K562 (cell line): ENCODE data around the gene DDX5. TPM values are rescaled to one million over a fixed set of nuclear protein-coding genes. Genes with fewer than 3 reads are reported as not detected.

Experiments used
- RBFOX2 ChIP-seq: fragments of 200-400 bp; formaldehyde crosslinking; IDR thresholded peaks from 2 replicates; pipeline ENCODE4 v1.6.1; 2017; ENCODE audit warnings: low read depth, mild to moderate bottlenecking, low read length, moderate library complexity
- ZFX ChIP-seq: sonication (generic); formaldehyde crosslinking; IDR thresholded peaks from 2 replicates; pipeline ENCODE4 v1.8.0; 2022; ENCODE audit warnings: mild to moderate bottlenecking, missing genetic modification reagents, moderate library complexity
- polyA plus RNA-seq, 8 experiments: library from polyadenylated mRNA; depleted of rRNA in 4 of 8; stranded (reverse) in 5 of 8; unstranded in 3 of 8; fragments of >200 nt; fragmentation: Nextera tagmentation in 2 of 8; fragmentation: Illumina TruSeq in 1 of 8; extraction: Ambion mirVana in 2 of 8; extraction: Trizol in 1 of 8; gene quantifications; 2 replicates each; pipeline versions ENCODE4 v1.2.1 to v1.2.3, GENCODE V29; 2011 to 2014; ENCODE audit warnings: inconsistent platforms in 1 of 8, missing spikeins in 1 of 8
- total RNA-seq, 7 experiments: library from RNA; depleted of rRNA in 6 of 7; stranded (reverse); fragments of >200 nt in 6 of 7; fragmentation: Illumina TruSeq in 2 of 7; extraction: Trizol in 2 of 7; gene quantifications; 2 replicates each; pipeline versions ENCODE4 v1.2.1 to v1.2.3, GENCODE V29; 2011 to 2021; ENCODE audit warnings: low replicate concordance in 1 of 7
- TF ChIP-seq, protein P1 (sequence below), 2 experiments: IDR thresholded peaks in 1 of 2; conservative IDR thresholded peaks in 1 of 2; 2 replicates each; pipeline ENCODE4 v1.6.1; 2016; ENCODE audit warnings: low read depth in 2 of 2, mild to moderate bottlenecking in 1 of 2, missing compliant biosample characterization in 1 of 2, missing genetic modification characterization in 1 of 2, moderate library complexity in 1 of 2
- TF ChIP-seq, protein P2 (sequence below), 2 experiments: fragments of 450-650 bp; IDR thresholded peaks; 2 replicates each; pipeline ENCODE4 v1.6.1; 2016; ENCODE audit warnings: mild to moderate bottlenecking in 2 of 2, borderline replicate concordance in 1 of 2, low read depth in 1 of 2, moderate library complexity in 1 of 2
- TF ChIP-seq, protein P3 (sequence below): IDR thresholded peaks from 2 replicates; pipeline ENCODE4 v1.6.1; 2016; ENCODE audit warnings: missing genetic modification characterization, missing compliant biosample characterization

The DDX5 gene
- total and polyA plus RNA-seq, 9 of the 15 experiments (the other 6 are each of a cell fraction or from before 2014, with no cell fraction given) = 306 to 1,639 (median 604) TPM

GRCh38 chr17:64449545-64449944 lies 56.5 kb downstream of the DDX5 start (continued):
- TF ChIP-seq, protein P1, sequence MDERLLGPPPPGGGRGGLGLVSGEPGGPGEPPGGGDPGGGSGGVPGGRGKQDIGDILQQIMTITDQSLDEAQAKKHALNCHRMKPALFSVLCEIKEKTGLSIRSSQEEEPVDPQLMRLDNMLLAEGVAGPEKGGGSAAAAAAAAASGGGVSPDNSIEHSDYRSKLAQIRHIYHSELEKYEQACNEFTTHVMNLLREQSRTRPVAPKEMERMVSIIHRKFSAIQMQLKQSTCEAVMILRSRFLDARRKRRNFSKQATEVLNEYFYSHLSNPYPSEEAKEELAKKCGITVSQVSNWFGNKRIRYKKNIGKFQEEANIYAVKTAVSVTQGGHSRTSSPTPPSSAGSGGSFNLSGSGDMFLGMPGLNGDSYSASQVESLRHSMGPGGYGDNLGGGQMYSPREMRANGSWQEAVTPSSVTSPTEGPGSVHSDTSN (CRISPR knock-in tag; IDR thresholded peaks at IDR 0.05; ENCODE audit: low read depth) = no peak
- TF ChIP-seq, protein P1 (tag; conservative IDR thresholded peaks at IDR 0.05; ENCODE audit: low read depth) = no peak
- TF ChIP-seq, protein P2, sequence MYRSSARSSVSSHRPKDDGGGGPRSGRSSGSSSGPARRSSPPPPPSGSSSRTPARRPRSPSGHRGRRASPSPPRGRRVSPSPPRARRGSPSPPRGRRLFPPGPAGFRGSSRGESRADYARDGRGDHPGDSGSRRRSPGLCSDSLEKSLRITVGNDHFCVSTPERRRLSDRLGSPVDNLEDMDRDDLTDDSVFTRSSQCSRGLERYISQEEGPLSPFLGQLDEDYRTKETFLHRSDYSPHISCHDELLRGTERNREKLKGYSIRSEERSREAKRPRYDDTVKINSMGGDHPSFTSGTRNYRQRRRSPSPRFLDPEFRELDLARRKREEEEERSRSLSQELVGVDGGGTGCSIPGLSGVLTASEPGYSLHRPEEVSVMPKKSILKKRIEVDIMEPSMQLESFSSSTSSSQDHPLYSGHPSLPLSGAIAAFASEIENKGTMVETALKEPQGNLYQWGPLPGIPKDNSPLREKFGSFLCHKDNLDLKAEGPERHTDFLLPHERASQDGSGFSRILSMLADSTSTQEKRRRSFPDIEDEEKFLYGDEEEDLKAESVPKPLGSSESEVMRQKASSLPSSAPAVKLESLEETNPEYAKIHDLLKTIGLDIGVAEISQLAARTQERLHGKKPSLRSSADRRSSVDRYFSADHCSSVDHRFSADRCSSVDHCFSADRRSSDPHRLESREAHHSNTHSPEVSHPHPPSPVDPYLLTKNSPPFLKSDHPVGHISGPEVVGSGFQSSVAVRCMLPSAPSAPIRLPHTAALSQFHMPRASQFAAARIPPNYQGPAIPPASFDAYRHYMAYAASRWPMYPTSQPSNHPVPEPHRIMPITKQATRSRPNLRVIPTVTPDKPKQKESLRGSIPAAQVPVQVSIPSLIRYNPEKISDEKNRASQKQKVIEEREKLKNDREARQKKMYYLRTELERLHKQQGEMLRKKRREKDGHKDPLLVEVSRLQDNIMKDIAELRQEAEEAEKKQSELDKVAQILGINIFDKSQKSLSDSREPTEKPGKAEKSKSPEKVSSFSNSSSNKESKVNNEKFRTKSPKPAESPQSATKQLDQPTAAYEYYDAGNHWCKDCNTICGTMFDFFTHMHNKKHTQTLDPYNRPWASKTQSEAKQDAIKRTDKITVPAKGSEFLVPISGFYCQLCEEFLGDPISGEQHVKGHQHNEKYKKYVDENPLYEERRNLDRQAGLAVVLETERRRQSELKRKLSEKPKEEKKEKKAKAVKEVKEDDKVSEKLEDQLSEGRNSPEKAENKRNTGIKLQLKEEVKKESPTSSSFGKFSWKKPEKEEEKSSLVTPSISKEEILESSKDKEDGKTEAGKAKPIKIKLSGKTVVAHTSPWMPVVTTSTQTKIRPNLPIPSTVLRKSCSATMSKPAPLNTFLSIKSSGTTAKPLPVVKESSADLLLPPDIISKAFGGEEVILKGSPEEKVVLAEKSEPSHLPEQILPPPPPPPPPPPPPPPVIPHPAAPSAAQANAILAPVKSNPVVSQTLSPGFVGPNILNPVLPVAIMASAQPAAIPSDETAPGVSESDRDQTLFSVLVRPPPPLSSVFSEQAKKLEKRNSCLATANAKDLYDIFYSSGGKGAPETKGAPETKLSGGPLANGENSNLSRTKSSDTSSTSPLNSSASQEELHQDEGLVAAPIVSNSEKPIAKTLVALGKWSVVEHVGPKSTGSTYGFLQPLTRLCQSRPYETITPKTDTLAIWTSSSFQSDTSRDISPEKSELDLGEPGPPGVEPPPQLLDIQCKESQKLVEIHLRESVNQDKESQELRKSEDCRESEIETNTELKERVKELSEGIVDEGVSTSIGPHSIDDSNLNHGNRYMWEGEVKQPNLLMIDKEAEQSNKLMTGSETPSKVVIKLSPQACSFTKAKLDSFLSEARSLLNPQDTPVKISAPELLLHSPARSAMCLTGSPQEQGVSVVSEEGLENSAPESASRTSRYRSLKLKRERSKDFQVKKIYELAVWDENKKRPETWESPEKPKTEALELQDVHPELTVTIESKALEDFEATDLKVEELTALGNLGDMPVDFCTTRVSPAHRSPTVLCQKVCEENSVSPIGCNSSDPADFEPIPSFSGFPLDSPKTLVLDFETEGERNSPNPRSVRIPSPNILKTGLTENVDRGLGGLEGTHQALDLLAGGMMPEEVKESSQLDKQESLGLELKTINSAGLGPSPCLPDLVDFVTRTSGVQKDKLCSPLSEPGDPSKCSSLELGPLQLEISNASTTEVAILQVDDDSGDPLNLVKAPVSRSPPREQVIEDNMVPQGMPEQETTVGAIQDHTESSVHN (IDR thresholded peaks at IDR 0.05; ENCODE audit: borderline replicate concordance in 1 of 2, low read depth in 1 of 2) = 0 out of 4 replicates have a peak, but pooled peaks of 1 of the 2 experiments have one; percentile 4
- TF ChIP-seq, protein P3, sequence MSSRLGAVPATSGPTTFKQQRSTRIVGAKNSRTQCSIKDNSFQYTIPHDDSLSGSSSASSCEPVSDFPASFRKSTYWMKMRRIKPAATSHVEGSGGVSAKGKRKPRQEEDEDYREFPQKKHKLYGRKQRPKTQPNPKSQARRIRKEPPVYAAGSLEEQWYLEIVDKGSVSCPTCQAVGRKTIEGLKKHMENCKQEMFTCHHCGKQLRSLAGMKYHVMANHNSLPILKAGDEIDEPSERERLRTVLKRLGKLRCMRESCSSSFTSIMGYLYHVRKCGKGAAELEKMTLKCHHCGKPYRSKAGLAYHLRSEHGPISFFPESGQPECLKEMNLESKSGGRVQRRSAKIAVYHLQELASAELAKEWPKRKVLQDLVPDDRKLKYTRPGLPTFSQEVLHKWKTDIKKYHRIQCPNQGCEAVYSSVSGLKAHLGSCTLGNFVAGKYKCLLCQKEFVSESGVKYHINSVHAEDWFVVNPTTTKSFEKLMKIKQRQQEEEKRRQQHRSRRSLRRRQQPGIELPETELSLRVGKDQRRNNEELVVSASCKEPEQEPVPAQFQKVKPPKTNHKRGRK (tag) = 0 out of 2 replicates have a peak, but pooled peaks have one; percentile 21
- TF ChIP-seq ZFX (CRISPR knock-in tag) (peak; percentile 44; the same call in 1 of the 2 replicates), RBFOX2 (peak; percentile 39; the same call in 1 of the 2 replicates)
